Measurements from ENCODE around the gene CYP27B1. TPM values are rescaled to one million over a fixed set of nuclear protein-coding genes. Genes with fewer than 3 reads are reported as not detected.
A peak's percentile ranks its signal among the peaks of the same experiment; 100 is the strongest.

CYP27B1 gene
- not detected for total RNA-seq

DNA sequence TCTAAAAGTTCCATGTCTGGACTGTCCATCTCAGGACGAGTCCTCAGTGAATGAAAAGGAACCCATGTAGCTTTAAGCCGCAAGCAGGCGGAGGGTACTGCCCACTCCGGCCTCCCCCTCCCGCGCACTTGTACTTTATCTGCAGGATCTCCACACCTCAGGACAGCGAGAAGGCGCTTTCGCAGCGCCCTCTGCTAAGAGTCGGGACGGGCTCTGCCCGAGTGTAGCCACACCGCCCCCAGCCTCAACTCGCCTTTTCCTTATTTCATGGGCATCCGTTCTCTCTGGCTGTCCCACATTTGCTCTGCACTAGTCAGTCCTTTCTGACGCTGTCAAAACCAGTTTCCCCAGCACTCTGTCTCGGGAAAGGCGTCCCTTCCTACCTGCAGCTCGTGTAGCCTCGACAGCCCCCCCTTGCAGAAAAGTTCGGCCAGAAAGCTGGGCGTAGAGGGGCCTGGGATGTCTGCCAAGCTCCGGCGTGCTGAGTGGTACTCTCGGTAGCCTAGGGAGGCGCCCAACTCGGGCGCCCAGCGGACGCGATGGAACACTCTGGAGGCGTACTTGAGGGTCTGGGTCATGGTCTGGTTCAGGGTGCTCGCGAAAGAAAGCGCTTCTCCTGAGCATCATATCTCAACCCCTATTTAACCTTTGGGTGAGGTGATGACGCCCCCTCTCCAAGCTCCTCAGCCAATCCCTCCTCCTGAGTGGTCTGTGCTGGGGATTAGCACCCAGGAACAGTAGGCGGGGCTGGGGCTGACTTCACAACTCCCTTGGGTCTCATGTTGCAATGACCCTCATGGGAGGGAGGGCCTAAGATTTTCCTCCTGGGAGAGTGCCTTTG is at the start of gene CYP27B1:
TSS of gene CYP27B1 (minus strand) at position 615 of the 841 bp plus-strand sequence. CDS start at position 578, 37 bp downstream.
- DNase-seq (ENCODE audit: low spot score in 2 of 2): no peak
- FAIRE-seq: no peak

DNA sequence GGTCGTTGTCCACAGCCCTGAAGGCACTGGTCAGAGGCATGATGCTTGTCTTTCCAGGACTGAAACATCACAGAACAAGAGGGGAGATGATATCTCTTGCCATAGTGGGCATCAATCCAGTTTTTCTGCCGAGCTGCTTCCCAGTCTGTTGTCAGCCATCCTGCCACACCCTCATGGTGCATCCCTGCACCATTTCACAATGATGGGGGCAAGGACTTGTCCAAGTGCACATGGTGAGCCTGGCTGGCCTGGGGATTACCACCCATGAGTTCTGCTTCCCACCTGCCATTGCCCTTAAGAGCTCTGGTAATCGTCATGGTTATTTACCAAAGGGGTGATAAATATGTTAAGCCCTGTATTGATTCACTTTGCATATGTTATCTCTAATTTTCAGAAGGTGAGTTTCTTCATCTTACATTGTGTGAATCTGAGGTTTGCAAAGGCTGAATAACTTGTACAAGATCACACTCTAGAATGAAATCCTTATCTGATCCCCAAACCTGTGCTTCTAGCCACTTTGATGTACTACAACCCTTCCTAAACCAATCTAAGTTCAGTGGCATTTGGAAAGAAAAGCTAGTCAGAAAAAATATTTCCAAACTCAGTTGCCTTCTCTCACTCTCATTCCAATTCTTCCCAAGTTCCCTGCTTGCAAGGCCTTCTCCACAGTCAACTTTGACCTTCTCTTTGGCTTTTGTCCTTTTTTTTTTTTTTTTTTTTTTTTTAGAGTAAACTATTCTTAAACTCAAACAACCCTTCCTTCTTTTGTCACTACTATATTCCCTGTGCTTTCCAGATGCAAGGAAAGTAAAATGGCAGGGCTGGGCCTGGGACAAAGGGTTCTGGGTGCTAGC is 49.4 kb upstream of the CYP27B1 start:
- FAIRE-seq (no peak), DNase-seq (ENCODE audit: low spot score in 2 of 2) (no peak)

- DNase-seq (ENCODE audit: low spot score in 2 of 2): no peak
- no peak for FAIRE-seq
These were observed 48.5 kb upstream of the CYP27B1 start for GRCh38 chr12:57815177-57816000.

GRCh38 chr12:57813971-57814772 is 47.3 kb upstream of the CYP27B1 start:
- FAIRE-seq (no peak), DNase-seq (ENCODE audit: low spot score in 2 of 2) (no peak)

DNA sequence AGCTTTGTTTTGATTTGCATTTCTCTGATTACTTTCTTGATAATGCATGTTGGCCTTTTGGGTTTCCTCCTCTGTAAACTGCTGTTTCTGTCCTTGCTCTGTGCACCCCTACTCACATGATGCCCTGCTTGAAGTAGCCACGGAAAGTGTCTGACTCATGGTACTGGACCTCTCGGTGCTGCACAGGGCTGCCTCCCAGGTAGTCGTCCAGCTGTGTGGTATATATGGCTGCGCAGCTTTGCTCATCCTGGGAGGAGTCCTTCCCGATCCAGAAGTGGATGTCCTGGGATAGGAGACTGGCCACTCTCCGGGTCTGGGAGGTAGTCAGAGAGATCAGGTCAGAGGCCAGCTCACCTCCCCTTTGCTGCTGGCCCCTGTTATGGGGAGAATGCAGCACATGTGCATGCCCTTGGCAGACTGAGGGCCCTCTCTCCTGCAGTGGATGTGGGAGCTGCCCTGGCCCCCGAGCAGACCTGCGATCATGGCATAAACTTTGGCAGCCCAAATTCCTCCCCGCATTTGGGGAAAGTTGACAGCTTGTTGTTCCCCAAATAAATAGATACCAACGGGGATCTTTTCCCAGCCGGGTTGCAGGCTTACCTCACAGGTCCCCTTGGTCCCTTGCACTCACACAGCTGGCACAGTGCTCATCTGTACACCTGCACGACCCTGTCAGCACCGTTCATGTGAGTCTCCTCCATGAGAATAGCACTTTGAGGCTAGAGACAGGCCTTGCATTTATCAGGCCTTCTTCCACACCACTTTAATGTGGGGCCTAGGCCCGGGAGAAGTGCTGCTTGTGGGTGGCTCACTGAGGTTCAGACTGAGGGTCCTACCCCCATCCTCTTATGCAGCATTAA is 46.5 kb upstream of the CYP27B1 start:
- DNase-seq (ENCODE audit: low spot score in 2 of 2) (no peak), FAIRE-seq (no peak)

- no peak for FAIRE-seq
- DNase-seq (ENCODE audit: low spot score in 2 of 2): no peak
These were observed 44.3 kb upstream of the CYP27B1 start for GRCh38 chr12:57811028-57811755.

DNA sequence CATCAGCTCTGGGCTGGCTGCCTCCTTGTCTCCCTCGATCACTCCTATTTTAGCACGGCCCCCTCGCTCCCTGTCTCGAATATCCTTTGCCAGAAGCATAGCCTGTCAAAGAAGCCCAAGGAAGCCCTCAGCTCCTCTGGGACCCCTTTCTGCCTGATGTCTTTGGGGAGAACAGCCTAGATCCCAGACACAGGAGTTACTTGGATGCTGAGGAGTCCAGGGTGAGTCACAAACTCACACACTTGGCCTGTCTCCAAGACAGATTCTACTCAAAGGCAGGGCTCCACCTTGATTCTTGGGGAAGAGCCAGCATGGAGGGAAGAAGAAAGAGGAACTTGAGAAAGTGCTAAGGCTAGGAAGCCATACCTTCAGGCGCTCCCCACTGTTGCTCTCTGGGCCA is 43.6 kb upstream of the CYP27B1 start:
- DNase-seq (ENCODE audit: low spot score in 2 of 2): no peak
- FAIRE-seq: no peak

- DNase-seq (ENCODE audit: low spot score in 2 of 2): no peak
- no peak for FAIRE-seq
These were observed 42.5 kb upstream of the CYP27B1 start for GRCh38 chr12:57809425-57809824.

- no peak for DNase-seq (ENCODE audit: low spot score in 2 of 2)
- no peak for FAIRE-seq
These were observed 41.5 kb upstream of the CYP27B1 start for GRCh38 chr12:57808351-57808750.

GRCh38 chr12:57807285-57807684 is 40.4 kb upstream of the CYP27B1 start:
- no peak for DNase-seq (ENCODE audit: low spot score in 2 of 2)
- no peak for FAIRE-seq

GRCh38 chr12:57806677-57807076 is 39.8 kb upstream of the CYP27B1 start:
- FAIRE-seq (no peak), DNase-seq (ENCODE audit: low spot score in 2 of 2) (no peak)

- FAIRE-seq (no peak), DNase-seq (ENCODE audit: low spot score in 2 of 2) (peak in 1 of 2 donors; percentile 47)
These were observed 36.5 kb upstream of the CYP27B1 start for GRCh38 chr12:57803319-57803893.

GRCh38 chr12:57802607-57803006 is 35.7 kb upstream of the CYP27B1 start:
- FAIRE-seq (no peak), DNase-seq (ENCODE audit: low spot score in 2 of 2) (no peak)

DNA sequence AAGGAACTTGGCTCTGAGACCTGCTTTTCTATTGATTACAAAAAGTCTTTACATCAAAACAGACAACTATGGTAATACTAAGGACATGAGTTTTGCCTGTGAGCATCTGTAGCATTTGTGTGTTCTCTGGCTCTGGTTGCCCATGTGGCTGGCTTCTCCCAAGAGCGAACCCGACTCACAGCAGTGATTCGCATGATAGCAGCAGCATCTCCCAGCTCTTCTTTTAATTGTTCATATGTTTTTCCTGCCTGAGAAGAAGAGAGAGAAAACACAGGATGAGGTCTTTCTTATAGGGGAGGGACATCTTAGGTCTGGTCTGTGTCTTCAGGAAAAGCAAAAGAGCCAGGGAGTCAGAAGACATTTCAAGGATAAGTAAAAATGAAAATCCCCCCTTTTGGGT is 34.1 kb upstream of the CYP27B1 start:
- FAIRE-seq (no peak), DNase-seq (ENCODE audit: low spot score in 2 of 2) (no peak)

- FAIRE-seq (no peak), DNase-seq (ENCODE audit: low spot score in 2 of 2) (no peak)
These were observed 31.1 kb upstream of the CYP27B1 start for GRCh38 chr12:57797933-57798332.

- DNase-seq (ENCODE audit: low spot score in 2 of 2): no peak
- no peak for FAIRE-seq
These were observed 30.1 kb upstream of the CYP27B1 start for GRCh38 chr12:57796996-57797395.

- FAIRE-seq: no peak
- DNase-seq (ENCODE audit: low spot score in 2 of 2): no peak
These were observed 28.5 kb upstream of the CYP27B1 start for GRCh38 chr12:57795354-57795753.

DNA sequence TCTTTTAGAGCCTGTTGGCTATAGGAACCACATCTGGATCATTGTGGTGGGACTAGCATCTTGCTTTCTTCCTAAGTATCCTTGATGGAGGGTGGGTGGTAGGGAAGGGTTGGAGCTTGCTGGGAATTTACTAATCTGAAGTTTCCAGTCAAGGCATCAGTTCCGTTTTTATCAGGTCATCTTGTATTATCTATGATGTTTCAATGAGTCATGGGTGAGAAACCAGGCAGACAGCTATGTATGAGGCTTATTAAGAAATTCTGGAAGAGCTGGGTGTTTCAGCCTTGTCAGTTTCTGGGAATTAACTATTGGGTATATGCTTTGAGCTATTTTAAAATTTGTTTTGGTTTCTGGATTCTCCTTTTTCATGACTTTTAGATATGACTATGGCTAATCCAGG is 27.0 kb upstream of the CYP27B1 start:
- no peak for FAIRE-seq
- DNase-seq (ENCODE audit: low spot score in 2 of 2): no peak
